Stimulated activated memory B cell treated with anti-CD40 and anti-IgM and Interleukin-4, amounts not matched to agents 10 μg/mL and 1 μg/mL and 100 μg/mL, for 72 hours (primary cell): Measurements from ENCODE around the gene HLA-DRB1.
"Not testable (repeated sequence)": the region's sequence is repeated elsewhere in the genome, so short reads cannot be mapped to it uniquely, and the experiment has no call there.

Experiments used
- ATAC-seq: fragments of 150-1000 bp; cut with Tn5 transposase; 2 replicates; pipeline ENCODE4 v1.10.0; 2021
- H3K27ac Mint-ChIP-seq: one replicate; pipeline ENCODE4 v1.8.0; 2022; ENCODE audit warnings: mild to moderate bottlenecking, mixed read lengths
- H3K27me3 Mint-ChIP-seq: one replicate; pipeline ENCODE4 v1.8.0; 2022; ENCODE audit warnings: mixed read lengths
- H3K36me3 Mint-ChIP-seq: one replicate; pipeline ENCODE4 v1.8.0; 2022; ENCODE audit warnings: mixed read lengths
- H3K4me1 Mint-ChIP-seq: one replicate; pipeline ENCODE4 v1.8.0; 2022; ENCODE audit warnings: mixed read lengths
- H3K4me3 Mint-ChIP-seq: one replicate; pipeline ENCODE4 v1.8.0; 2022; ENCODE audit warnings: mild to moderate bottlenecking, moderate library complexity, mixed read lengths
- H3K9me3 Mint-ChIP-seq: one replicate; pipeline ENCODE4 v1.8.0; 2022; ENCODE audit warnings: mixed read lengths

HLA-DRB1 gene

GRCh38 chr6:32589596-32590449 lies at the start of gene HLA-DRB1:
Gene HLA-DRB1, minus strand, starts transcription at chr6:32589848. Its CDS starts 106 bp downstream, at chr6:32589742.
- peak within 1 kb of the TSS; percentile 87 for H3K4me3 Mint-ChIP-seq
- peaks cover 30% of the 10 kb centered on the region for H3K4me1 Mint-ChIP-seq
- no peaks in the 10 kb centered on the region for H3K9me3 Mint-ChIP-seq
- peak within 1 kb of the TSS; percentile 100 for H3K27ac Mint-ChIP-seq
- peaks cover 53% of the 10 kb centered on the region for H3K36me3 Mint-ChIP-seq
- ATAC-seq: peak; percentile 96
- no peaks in the 10 kb centered on the region for H3K27me3 Mint-ChIP-seq

DNA sequence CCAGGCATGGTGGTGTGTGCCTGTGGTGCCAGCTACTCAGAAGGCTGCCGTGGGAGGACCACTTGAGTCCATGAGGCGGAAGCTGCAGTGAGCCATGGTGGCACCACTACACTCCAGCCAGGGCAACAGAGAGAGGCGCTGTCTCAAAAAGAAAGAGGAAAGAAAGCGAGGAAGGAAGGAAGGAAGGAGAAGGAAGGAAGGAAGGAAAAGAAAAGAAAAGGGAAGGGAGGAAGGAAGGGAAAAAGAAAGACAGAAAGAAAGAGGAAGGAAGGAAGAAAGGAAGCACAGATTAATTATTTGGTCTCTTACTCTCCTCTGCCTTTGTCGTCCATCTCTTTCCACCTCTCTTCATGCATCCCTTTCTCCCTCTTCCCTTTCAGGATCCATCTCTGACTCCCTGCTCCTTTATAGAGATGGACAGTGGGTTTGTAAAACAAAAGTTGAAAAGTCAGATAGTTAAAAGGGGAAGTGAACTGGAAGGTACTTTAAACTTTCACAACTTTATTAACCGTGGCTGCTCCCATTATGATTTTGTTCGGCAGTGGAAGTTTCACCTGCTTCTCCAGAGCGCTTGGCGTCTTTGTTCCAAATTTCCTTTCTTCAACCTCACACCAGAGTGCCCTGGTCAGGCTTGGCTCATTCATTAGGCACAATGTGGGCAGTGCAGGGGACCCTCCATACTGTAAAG lies 49.0 kb upstream of the HLA-DRB1 start:
- Mint-ChIP-seq H3K27ac (peak overlapping the region; percentile 100), H3K4me3 (peak overlapping the region; percentile 92), H3K9me3 (no peaks in the 10 kb centered on the region), H3K36me3 (peaks cover 64% of the 10 kb centered on the region), H3K27me3 (no peaks in the 10 kb centered on the region), H3K4me1 (peaks cover 88% of the 10 kb centered on the region)
- ATAC-seq: peak; percentile 63

GRCh38 chr6:32637883-32638282 lies 48.2 kb upstream of the HLA-DRB1 start:
- Mint-ChIP-seq H3K27ac (peak overlapping the region; percentile 100), H3K4me1 (peaks cover 84% of the 10 kb centered on the region), H3K9me3 (no peaks in the 10 kb centered on the region), H3K27me3 (no peaks in the 10 kb centered on the region), H3K36me3 (peaks cover 56% of the 10 kb centered on the region), H3K4me3 (peak overlapping the region; percentile 92)
- ATAC-seq: no peak

GRCh38 chr6:32637219-32637880 lies 47.7 kb upstream of the HLA-DRB1 start, which contains the start of gene HLA-DQA1:
Gene HLA-DQA1, plus strand, starts transcription at chr6:32637406. Its CDS starts 53 bp downstream, at chr6:32637459.
- H3K27ac Mint-ChIP-seq: peak within 1 kb of the TSS; percentile 100
- peaks cover 84% of the 10 kb centered on the region for H3K4me1 Mint-ChIP-seq
- H3K27me3 Mint-ChIP-seq: no peaks in the 10 kb centered on the region
- peak within 1 kb of the TSS; percentile 92 for H3K4me3 Mint-ChIP-seq
- H3K36me3 Mint-ChIP-seq: peaks cover 56% of the 10 kb centered on the region
- peak; percentile 94 for ATAC-seq
- no peaks in the 10 kb centered on the region for H3K9me3 Mint-ChIP-seq

DNA sequence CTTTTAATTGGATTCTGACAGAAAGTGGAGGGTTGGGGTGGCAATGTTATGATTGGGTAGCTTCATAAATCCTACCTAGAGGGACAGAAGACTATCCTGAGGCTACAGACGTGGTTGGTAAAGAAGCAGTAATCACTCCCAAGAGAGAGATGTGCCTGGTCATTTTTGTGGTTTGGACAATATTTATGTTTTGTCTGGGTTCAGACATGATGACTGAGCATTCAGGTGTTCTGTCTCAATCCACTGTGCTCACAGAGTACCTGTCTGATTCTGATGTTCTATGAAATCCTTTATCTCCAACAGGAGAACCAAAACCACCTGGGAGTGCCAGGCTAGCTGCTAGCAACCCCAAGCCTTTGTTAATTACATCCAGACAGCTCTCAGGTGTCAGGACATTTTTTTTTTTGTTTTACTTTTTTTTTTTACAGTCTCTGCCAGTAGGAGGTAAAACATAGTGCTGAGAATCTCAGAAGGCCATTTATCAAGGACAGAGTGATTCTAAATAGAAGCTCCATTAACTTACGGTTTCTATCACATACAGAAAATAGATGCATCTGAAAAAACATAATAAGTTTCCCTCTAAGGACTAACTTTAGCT lies 46.0 kb upstream of the HLA-DRB1 start:
- Mint-ChIP-seq H3K27me3 (no peaks in the 10 kb centered on the region), H3K36me3 (peaks cover 46% of the 10 kb centered on the region), H3K27ac (peak overlapping the region; percentile 100), H3K4me3 (peak overlapping the region; percentile 92), H3K9me3 (peaks cover 4% of the 10 kb centered on the region), H3K4me1 (peaks cover 76% of the 10 kb centered on the region)
- no peak for ATAC-seq

DNA sequence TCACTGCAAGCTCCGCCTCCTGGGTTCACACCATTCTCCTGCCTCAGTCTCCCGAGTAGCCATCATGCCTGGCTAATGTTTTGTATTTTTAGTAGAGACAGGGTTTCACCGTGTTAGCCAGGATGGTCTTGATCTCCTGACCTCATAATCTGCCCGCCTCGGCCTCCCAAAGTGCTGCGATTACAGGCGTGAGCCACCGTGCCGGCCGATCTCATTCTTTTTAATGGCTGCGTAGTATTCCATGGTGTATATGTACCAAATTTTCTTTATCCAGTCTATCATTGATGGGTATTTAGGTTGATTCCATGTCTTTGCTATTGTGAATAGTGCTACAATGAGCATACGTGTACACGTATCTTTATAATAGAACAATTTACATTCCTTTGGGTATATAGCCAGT lies 40.1 kb upstream of the HLA-DRB1 start:
- H3K27me3 Mint-ChIP-seq, ATAC-seq: not testable (repeated sequence)
- peaks cover 27% of the 10 kb centered on the region for H3K36me3 Mint-ChIP-seq
- peak overlapping the region; percentile 46 for H3K4me3 Mint-ChIP-seq
- H3K4me1 Mint-ChIP-seq: peaks cover 86% of the 10 kb centered on the region
- H3K9me3 Mint-ChIP-seq: peaks cover 13% of the 10 kb centered on the region
- H3K27ac Mint-ChIP-seq: peak overlapping the region; percentile 100

DNA sequence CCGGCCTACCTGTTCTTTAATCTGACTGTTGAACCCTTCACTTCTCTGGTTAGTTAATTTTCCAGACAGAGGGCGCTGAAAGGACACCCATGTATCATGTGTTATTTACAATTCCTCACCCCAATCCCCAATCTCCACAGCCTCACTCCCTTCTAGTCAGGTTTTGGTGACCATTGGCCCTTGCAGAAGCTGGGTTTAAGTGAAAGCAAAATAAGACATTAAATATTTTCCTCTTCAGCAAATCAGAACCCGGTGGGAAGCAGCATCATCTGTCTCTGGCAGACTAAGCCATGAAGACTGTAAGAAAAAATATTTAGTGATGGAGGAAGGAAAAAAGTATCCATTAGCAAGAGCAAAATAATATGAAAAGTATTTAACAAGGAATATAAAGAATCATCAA lies 38.2 kb upstream of the HLA-DRB1 start:
- H3K27ac Mint-ChIP-seq: peak overlapping the region; percentile 100
- peak overlapping the region; percentile 84 for H3K4me3 Mint-ChIP-seq
- peaks cover 13% of the 10 kb centered on the region for H3K9me3 Mint-ChIP-seq
- no peaks in the 10 kb centered on the region for H3K27me3 Mint-ChIP-seq
- H3K4me1 Mint-ChIP-seq: peaks cover 86% of the 10 kb centered on the region
- ATAC-seq: peak; percentile 84
- peaks cover 26% of the 10 kb centered on the region for H3K36me3 Mint-ChIP-seq

- peak overlapping the region; percentile 84 for H3K4me3 Mint-ChIP-seq
- peak overlapping the region; percentile 100 for H3K27ac Mint-ChIP-seq
- H3K9me3 Mint-ChIP-seq: peaks cover 13% of the 10 kb centered on the region
- no peak for ATAC-seq
- peaks cover 20% of the 10 kb centered on the region for H3K36me3 Mint-ChIP-seq
- peaks cover 86% of the 10 kb centered on the region for H3K4me1 Mint-ChIP-seq
- no peaks in the 10 kb centered on the region for H3K27me3 Mint-ChIP-seq
These were observed 37.6 kb upstream of the HLA-DRB1 start for GRCh38 chr6:32627249-32627648.

GRCh38 chr6:32625137-32625536 lies 35.5 kb upstream of the HLA-DRB1 start:
- Mint-ChIP-seq H3K4me1 (peaks cover 85% of the 10 kb centered on the region), H3K27me3 (no peaks in the 10 kb centered on the region), H3K4me3 (peak overlapping the region; percentile 67), H3K36me3 (peaks cover 10% of the 10 kb centered on the region), H3K27ac (peak overlapping the region; percentile 100), H3K9me3 (peaks cover 5% of the 10 kb centered on the region)
- no peak for ATAC-seq

- peaks cover 80% of the 10 kb centered on the region for H3K4me1 Mint-ChIP-seq
- ATAC-seq: no peak
- peaks cover 4% of the 10 kb centered on the region for H3K36me3 Mint-ChIP-seq
- H3K27me3 Mint-ChIP-seq: no peaks in the 10 kb centered on the region
- peaks cover 3% of the 10 kb centered on the region for H3K9me3 Mint-ChIP-seq
- no peak overlapping the region for H3K4me3 Mint-ChIP-seq
- H3K27ac Mint-ChIP-seq: peak overlapping the region; percentile 100
These were observed 34.9 kb upstream of the HLA-DRB1 start for GRCh38 chr6:32624565-32624964.

GRCh38 chr6:32623693-32624092 lies 34.0 kb upstream of the HLA-DRB1 start:
- Mint-ChIP-seq H3K27ac (peak overlapping the region; percentile 100), H3K9me3 (no peaks in the 10 kb centered on the region), H3K4me3 (peak overlapping the region; percentile 53), H3K27me3 (no peaks in the 10 kb centered on the region), H3K4me1 (peaks cover 71% of the 10 kb centered on the region), H3K36me3 (no peaks in the 10 kb centered on the region)
- ATAC-seq: no peak

- peaks cover 62% of the 10 kb centered on the region for H3K4me1 Mint-ChIP-seq
- H3K27me3 Mint-ChIP-seq: no peaks in the 10 kb centered on the region
- peak; percentile 92 for ATAC-seq
- H3K27ac Mint-ChIP-seq: peak overlapping the region; percentile 100
- H3K9me3 Mint-ChIP-seq: no peaks in the 10 kb centered on the region
- H3K4me3 Mint-ChIP-seq: peak overlapping the region; percentile 62
- H3K36me3 Mint-ChIP-seq: no peaks in the 10 kb centered on the region
These were observed 33.1 kb upstream of the HLA-DRB1 start for GRCh38 chr6:32622545-32623401.

GRCh38 chr6:32621372-32621771 lies 31.7 kb upstream of the HLA-DRB1 start:
- H3K9me3 Mint-ChIP-seq: no peaks in the 10 kb centered on the region
- no peaks in the 10 kb centered on the region for H3K36me3 Mint-ChIP-seq
- H3K27me3 Mint-ChIP-seq: no peaks in the 10 kb centered on the region
- H3K27ac Mint-ChIP-seq: peak overlapping the region; percentile 100
- H3K4me3 Mint-ChIP-seq: no peak overlapping the region
- no peak for ATAC-seq
- peaks cover 53% of the 10 kb centered on the region for H3K4me1 Mint-ChIP-seq

GRCh38 chr6:32617751-32618150 lies 28.1 kb upstream of the HLA-DRB1 start:
- Mint-ChIP-seq H3K27ac (peak overlapping the region; percentile 83), H3K9me3 (peaks cover 2% of the 10 kb centered on the region)
- no peak for ATAC-seq

More at GRCh38 chr6:32617751-32618150, 28.1 kb upstream of the HLA-DRB1 start:
- Mint-ChIP-seq H3K27me3 (no peaks in the 10 kb centered on the region), H3K4me3 (no peak overlapping the region), H3K4me1 (peaks cover 32% of the 10 kb centered on the region), H3K36me3 (no peaks in the 10 kb centered on the region)
